ENCODE results near the gene ZNF646.

DNA sequence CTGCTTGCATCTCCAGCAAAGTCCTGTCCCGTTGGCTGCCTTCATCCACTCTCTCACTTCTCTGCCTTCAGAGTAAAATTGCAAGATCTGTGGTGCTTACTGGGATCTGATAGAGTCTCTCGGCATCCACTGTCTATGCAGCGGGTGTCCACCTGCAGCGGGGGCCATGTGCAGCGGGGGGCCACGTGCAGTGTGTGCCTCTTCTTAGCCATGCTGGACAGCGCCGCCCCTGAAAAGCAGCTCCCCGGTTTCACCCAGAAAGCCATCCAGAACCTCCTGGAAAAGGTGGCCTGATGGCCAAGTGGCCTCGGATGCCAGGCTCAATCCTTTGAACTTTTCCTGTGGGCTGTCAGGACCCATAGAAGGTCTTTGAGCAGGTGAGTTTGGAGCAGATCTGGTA lies 31.4 kb upstream of the ZNF646 start:
- no peak for TF ChIP-seq EZH2phosphoT487 (conservative IDR thresholded peaks at IDR 0.05; ENCODE audit: low read length)
- TF ChIP-seq, protein P1, sequence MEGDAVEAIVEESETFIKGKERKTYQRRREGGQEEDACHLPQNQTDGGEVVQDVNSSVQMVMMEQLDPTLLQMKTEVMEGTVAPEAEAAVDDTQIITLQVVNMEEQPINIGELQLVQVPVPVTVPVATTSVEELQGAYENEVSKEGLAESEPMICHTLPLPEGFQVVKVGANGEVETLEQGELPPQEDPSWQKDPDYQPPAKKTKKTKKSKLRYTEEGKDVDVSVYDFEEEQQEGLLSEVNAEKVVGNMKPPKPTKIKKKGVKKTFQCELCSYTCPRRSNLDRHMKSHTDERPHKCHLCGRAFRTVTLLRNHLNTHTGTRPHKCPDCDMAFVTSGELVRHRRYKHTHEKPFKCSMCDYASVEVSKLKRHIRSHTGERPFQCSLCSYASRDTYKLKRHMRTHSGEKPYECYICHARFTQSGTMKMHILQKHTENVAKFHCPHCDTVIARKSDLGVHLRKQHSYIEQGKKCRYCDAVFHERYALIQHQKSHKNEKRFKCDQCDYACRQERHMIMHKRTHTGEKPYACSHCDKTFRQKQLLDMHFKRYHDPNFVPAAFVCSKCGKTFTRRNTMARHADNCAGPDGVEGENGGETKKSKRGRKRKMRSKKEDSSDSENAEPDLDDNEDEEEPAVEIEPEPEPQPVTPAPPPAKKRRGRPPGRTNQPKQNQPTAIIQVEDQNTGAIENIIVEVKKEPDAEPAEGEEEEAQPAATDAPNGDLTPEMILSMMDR (IDR thresholded peaks at IDR 0.05; ENCODE audit: insufficient read depth, low read length, poor library complexity, severe bottlenecking): no peak

All from SU-DHL-6 (cell line).